ENCODE measurements around the gene AKT1S1.

GRCh38 chr19:49924004-49924880 is 47.1 kb upstream of the AKT1S1 start:
- TF ChIP-seq, protein P1, sequence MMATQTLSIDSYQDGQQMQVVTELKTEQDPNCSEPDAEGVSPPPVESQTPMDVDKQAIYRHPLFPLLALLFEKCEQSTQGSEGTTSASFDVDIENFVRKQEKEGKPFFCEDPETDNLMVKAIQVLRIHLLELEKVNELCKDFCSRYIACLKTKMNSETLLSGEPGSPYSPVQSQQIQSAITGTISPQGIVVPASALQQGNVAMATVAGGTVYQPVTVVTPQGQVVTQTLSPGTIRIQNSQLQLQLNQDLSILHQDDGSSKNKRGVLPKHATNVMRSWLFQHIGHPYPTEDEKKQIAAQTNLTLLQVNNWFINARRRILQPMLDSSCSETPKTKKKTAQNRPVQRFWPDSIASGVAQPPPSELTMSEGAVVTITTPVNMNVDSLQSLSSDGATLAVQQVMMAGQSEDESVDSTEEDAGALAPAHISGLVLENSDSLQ (IDR thresholded peaks at IDR 0.05) = no peak
- TF ChIP-seq ELF4 (IDR thresholded peaks at IDR 0.05) = no peak
- TF ChIP-seq FOXM1 (IDR thresholded peaks at IDR 0.05; ENCODE audit: borderline replicate concordance) = no peak
- TF ChIP-seq BHLHE40 (IDR thresholded peaks at IDR 0.05; ENCODE audit: borderline replicate concordance) = no peak
- TF ChIP-seq SUZ12 (IDR thresholded peaks at IDR 0.05) = no peak
- TF ChIP-seq SP1 (IDR thresholded peaks at IDR 0.05) = no peak
- no peak for TF ChIP-seq FOXA1 (IDR thresholded peaks at IDR 0.05)
- no peak for TF ChIP-seq ARNT (IDR thresholded peaks at IDR 0.05)
- no peak for TF ChIP-seq TARDBP (IDR thresholded peaks at IDR 0.05)

Measured in HEK293T (cell line).